WI38 (cell line): ENCODE results near the gene PDPK1.

ENCODE experiments used
- H3K4me3 ChIP-seq: 2 replicates; pipeline ENCODE4 v1.5.1; 2011; ENCODE audit warnings: low read depth, mild to moderate bottlenecking, control low read depth, low read length
- TF ChIP-seq, protein P1 (sequence below): IDR thresholded peaks from 2 replicates; pipeline ENCODE4 v1.5.1; 2012; ENCODE audit warnings: low read depth, mild to moderate bottlenecking, control low read depth, low read length

PDPK1 gene

GRCh38 chr16:2527784-2528100 is 10.1 kb upstream of the PDPK1 start:
- no peak overlapping the region for H3K4me3 ChIP-seq
- TF ChIP-seq, protein P1, sequence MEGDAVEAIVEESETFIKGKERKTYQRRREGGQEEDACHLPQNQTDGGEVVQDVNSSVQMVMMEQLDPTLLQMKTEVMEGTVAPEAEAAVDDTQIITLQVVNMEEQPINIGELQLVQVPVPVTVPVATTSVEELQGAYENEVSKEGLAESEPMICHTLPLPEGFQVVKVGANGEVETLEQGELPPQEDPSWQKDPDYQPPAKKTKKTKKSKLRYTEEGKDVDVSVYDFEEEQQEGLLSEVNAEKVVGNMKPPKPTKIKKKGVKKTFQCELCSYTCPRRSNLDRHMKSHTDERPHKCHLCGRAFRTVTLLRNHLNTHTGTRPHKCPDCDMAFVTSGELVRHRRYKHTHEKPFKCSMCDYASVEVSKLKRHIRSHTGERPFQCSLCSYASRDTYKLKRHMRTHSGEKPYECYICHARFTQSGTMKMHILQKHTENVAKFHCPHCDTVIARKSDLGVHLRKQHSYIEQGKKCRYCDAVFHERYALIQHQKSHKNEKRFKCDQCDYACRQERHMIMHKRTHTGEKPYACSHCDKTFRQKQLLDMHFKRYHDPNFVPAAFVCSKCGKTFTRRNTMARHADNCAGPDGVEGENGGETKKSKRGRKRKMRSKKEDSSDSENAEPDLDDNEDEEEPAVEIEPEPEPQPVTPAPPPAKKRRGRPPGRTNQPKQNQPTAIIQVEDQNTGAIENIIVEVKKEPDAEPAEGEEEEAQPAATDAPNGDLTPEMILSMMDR = no peak

- TF ChIP-seq, protein P1 = no peak
- no peak overlapping the region for H3K4me3 ChIP-seq
Measured at GRCh38 chr16:2528161-2529060, 9.4 kb upstream of the PDPK1 start.

DNA sequence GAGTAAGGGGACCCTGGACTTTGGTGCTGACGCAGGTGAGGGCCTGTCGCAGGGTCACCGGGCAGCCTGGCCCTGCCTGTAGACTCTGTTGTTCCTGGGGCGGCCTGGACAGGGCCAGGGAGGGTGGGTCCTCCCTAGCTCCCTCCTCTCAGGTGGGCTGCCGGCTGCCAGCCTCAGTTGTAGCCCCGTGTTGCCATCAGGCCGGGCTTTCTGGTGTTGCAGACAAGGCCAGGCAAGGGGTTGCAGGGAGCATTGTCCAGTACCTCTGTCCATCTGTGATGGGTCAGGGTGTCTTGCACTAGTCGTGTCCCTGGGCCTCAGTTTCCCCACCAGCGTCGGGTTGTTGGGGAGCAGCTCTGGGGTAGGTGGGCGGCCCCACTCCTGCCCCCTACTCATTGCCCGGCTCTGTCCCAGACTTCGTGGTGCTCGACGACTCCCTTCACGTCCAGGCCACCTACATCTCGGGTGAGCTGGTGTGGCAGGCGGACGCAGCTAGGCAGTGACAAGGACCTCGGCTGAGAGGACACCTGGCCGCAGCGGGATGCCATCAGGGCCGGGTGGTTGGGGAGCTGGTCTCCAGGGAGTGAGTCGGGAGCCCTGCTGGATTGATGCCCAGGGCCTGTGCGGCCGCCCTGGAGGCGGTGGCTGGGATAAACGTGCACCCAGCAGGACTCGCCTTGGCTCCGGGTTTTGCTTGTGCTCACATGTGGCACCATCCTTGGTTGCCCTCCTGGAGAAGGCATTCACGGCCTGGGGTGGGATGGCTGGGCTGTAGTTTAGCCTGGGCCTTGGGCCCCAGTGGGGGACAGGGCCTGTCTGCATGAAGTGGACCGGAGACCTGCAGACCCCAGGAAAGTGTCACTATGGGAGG is 8.5 kb upstream of the PDPK1 start:
- H3K4me3 ChIP-seq = no peak overlapping the region
- TF ChIP-seq, protein P1 = no peak

DNA sequence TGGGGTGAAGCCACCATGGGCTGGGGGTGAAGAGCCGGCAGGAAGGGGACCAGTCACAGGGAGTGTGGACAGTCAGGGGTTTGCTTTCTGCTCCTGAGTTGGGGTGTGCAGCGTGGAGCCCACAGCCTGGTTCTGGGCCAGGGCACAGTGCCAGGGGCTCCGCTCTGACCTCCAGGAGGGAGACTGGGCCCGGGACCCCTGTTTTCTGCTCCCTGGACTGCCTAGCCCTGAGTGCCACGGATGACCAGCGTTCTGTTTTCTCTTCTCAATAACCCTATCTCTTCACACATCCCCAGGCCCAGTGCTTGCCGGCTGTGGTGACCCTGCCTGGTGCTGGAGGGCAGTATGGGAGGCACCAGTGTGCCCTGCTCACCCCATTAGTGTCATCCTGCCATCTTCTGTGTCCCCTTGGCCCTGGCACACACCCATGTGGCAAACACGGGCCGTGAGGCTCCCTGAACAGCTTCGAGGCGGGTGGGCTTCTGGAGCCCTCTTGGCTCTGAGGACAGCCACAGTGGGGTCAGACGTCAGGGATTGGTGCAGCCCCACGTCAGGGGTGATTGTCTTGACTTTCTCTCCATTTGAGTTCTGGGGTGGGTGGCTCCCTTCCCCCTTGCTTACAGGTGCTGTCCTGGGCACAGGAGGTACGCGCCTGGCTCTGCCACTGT is 7.7 kb upstream of the PDPK1 start:
- no peak overlapping the region for H3K4me3 ChIP-seq
- TF ChIP-seq, protein P1 = no peak

- TF ChIP-seq, protein P1 = no peak
Measured at GRCh38 chr16:2530629-2531318, 7.0 kb upstream of the PDPK1 start.

GRCh38 chr16:2531371-2531695 is 6.5 kb upstream of the PDPK1 start, which contains the start of gene CEMP1:
TSS of gene CEMP1 (minus strand) at chr16:2531408. CDS start at chr16:2531073, 335 bp downstream.
- peak within 1 kb of the TSS; percentile 56 for H3K4me3 ChIP-seq
- TF ChIP-seq, protein P1 = no peak

More at GRCh38 chr16:2530629-2531318, 7.0 kb upstream of the PDPK1 start:
- H3K4me3 ChIP-seq = no peak overlapping the region
